ENCODE results near the gene ZNF438. TPM values are rescaled to one million over a fixed set of nuclear protein-coding genes. Genes with fewer than 3 reads are reported as not detected.

ZNF438 gene
- polyA plus RNA-seq, 4 donors: 7.0 to 9.1 (median 8.6) TPM

DNA sequence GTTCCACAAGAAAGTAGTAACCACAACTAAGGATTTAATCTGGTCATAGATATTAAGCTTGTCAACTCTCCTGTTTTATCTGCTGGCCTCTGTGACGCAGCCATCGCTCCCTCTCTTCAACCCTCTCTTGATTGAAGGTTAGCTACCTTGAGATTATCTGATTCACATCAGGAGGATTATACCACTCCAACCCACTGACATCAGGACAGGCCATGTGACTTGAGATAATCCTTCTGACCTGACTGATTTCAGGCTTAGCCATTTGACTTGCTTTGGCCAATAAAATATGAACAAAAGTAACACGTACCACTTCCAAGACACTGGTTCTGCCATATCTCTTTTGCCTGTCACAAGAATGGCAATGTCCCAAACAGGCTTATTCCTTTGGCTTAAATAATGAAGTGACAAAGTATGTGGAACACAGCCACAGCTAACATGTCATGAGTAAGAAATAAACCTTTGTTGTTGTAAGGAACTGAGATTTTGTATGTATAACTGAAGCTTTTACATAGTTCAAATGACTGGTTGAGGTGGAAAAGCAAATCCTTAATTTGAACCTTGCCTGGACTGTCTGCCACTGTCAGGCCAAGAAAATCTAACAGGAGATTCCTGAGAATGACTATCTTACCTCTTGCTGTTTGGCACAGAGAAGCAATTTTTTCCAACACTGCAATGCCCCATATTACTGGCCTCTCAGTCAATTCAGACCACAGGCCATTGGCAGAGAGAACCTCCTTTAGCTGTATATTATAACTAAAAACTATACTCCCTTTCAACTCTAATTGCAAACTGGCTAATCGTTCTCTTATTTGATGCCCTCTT lies 13.9 kb downstream of the ZNF438 start:
- DNase-seq (ENCODE audit: low read depth in 4 of 4, low spot score in 3 of 4): no peak

DNA sequence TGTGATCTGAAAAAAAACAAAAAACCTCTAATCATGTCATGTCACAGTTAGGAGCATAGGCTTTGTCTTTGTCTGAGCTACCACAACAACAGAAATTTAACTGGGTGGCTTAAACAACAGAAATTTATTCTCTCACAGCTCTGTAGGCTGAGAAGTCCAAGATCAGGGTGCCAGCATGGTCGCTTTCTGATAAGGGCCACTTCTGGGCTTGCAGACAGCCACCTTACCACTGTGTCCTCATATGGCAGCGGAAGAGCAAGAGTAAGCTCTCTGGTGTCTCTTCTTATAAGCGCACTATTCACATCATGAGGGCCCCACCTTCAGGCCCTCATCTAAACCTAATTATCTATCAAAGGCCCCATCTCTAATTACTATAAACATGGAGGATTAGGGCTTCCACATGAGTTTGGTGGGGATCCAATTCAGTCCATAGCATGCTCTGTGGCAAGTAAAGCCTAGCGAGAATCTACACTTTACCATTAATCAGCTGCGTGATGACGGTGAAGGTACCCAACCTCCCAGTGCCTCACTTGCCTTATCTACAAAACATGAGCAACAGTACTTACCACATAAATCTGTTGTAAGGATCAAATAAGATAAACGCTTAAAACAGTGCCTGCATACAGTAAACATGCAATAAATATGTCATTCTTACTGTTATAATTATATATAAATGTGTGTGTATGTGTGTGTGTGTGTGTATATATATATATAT lies 17.3 kb downstream of the ZNF438 start:
- DNase-seq (ENCODE audit: low read depth in 4 of 4, low spot score in 3 of 4): no peak

DNA sequence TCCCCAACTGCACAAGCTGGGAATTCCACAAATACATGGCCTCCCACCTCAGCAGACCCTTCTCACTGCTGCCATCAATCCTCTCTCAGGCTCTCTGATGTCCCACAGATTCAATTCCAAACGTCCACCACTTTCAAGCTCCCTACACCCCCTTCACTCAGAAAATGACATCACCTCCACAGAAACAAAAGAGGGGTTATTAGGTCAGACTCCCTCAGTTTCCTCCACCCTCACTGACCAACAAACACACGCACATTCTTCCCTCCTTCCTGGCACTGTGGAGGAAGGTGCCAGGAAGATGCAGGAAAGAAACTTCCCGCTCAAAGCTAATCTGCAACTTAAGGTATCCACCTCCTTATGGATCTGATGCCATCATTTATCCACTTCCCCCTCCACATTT lies 18.3 kb downstream of the ZNF438 start:
- no peak for DNase-seq (ENCODE audit: low read depth in 4 of 4, low spot score in 3 of 4)

DNA sequence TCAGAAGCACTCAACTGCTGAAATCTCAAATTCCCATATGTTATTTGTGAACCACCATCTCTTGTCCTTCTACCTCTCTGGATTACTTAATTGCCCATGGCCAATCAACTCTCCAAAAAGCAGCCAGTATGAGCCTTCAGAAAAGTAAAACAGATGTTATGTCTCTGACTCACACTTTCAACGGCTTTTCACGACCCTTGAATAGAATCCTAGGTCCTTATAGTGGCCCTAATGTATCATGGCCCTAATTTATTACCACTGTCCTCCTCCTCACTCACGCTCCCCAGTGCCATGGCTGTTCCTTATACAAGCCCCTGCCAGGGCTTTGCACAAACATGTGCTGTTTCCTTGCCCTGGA lies 20.0 kb downstream of the ZNF438 start:
- DNase-seq (ENCODE audit: low read depth in 4 of 4, low spot score in 3 of 4): no peak

DNA sequence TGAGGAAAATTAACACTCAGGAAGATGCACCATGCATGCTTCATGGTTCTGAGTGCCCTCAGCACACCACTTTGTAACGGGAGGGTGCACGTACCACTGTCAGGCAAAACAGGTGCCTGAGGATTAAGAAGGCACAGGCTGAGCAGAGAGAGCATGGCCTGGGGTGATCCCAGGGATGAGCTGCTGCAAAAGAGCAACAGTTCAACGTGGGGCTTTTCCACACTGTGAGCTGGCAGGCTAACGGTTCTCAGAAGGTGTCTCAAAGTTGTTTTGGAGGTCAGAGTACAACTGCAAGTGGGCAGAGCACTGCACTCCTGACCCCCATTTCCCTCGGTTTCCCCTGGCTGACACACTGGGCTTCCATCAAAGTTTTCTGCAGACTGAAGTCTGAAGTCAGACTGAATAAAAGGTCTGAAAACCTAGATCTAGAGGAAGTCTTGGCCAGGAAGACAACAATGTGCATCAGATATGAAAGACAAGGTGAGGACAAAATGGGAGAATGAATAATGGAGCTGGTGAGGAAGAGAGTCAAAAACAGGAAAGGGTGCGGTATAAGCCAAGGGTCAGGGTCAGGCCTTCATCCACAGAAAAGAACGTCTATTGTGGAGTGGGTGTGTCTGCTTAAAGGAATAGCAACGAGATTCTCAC lies 20.5 kb downstream of the ZNF438 start:
- DNase-seq (ENCODE audit: low read depth in 4 of 4, low spot score in 3 of 4): no peak

DNA sequence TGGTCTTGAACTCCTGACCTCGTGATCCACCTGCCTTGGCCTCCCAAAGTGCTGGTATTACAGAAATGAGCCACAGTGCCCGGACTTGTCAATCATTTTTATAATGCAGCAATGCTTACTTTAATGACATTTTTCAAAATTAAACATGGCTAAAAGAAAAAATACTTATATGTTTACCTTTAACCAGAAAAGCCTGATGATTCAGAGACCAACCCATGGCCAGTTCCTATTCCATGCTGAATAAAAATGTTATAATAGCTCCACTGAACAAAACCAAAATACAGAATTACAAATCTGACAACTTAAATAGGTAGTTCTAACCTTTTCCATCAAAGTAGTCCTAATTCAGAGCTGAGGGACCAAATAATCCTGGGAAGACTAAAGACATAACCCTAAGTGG lies 21.6 kb downstream of the ZNF438 start:
- no peak for DNase-seq (ENCODE audit: low read depth in 4 of 4, low spot score in 3 of 4)

DNA sequence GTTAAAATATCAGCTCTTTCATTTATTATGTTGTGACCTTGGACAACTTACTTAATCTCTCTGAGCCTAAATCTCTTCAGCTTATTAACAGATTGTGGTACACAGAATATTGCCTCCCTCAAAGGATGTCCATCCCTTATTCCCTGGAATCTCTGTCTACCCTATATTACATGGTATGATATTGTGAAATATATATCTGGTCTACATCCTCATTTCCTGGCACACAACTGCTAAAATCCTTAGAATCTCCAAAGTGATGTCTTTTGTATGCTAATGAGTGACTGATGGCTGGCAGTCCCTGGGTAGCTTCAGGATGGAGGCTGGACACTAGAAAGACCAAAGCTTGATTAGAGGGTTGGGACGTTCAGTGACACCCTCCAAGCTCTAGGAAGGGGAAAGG lies 25.8 kb downstream of the ZNF438 start:
- DNase-seq (ENCODE audit: low read depth in 4 of 4, low spot score in 3 of 4): no peak

DNA sequence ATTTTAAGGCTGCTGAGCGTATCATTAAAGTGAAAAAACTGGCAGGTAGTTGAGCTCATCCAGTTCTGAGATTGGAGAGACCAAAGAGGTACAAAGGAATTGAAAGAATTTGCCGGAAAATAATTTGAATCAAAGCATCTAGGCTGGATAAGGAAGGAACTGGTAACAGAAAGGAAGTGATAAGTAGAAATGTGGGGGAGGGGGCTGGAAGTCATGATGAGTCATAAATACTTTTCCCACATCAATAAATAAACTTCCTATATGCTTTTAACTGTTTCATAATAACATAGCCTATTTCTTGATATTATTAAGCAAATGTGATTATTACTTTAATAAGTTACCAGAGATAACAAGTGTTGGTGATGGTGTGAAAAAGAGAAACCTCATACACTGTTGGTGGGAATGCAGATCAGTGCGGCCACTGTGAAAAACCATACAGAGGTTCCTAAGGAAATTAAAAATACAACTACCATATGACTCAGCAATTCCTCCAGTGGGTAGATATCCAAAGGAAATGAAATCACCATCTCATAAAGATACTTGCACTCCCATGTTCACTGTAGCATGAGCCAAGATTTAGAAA lies 27.0 kb downstream of the ZNF438 start:
- no peak for DNase-seq (ENCODE audit: low read depth in 4 of 4, low spot score in 3 of 4)

DNA sequence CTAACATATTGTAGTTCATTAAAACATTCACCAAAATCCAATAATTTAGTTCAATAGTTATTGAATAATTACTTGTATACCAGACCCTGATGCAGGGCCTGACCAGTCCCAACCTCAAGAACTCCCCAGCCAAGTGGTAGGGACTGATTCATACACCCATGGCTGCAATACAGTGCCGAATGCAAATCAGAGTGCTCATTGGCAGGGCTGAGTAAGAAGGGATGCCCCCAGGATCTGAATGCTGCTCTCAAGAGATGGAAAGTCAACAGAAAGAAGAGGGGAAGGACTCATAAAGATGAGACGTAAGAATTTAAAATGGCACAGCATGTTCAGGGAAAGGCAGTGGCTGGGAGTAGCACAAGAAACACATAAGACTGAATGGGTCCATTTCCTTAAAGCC lies 29.9 kb downstream of the ZNF438 start:
- DNase-seq (ENCODE audit: low read depth in 4 of 4, low spot score in 3 of 4): no peak

DNA sequence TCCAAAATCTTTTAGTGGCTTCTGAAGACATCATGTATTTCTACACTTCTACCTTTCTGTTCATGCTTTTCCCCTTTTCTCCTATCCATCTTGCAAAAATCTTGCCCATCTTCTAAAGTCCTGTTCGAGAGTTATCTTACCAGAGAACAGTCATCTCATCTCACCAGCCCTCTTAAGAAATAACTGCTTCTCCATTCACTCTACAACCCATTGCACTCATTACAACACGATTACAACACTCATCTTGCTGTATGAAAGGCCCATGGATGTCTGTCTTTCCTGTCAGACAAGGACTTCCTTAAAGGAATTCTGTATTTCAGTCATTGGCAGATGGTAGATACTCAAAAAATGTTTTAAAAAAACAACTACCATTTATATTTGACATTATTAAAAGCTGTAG lies 30.8 kb downstream of the ZNF438 start:
- no peak for DNase-seq (ENCODE audit: low read depth in 4 of 4, low spot score in 3 of 4)

DNA sequence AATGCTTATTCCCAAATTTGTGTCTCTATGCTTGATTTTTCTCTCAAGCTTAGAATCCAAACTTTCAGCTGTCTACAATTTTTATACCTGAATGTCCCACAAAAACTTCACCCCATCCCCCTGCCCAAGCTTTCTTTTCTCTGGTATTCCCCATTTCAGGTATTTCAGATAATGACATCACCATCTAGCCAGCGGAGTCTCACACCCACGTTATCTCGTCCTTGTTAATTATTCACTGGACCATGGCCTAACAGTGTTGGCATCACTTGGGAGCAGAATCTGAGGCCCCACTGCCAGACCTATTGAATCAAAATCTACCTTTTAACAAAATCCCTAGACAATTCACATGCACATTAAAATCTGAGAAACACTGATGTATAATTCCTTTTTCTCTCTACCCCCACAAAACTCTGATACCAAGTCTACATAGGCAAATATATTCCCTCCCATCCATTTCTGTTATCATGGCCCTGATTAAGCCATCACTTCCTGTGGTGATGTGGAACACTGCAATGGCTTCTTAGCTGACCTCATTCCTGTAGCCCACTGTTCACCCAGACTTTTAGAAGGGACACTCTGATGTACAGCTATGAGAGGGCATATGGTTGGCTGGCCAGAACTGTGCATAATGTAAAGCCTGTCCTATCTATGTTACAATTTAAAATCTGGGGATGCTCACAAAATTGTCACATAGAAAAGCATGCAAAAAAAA lies 31.4 kb downstream of the ZNF438 start:
- DNase-seq (ENCODE audit: low read depth in 4 of 4, low spot score in 3 of 4): no peak

DNA sequence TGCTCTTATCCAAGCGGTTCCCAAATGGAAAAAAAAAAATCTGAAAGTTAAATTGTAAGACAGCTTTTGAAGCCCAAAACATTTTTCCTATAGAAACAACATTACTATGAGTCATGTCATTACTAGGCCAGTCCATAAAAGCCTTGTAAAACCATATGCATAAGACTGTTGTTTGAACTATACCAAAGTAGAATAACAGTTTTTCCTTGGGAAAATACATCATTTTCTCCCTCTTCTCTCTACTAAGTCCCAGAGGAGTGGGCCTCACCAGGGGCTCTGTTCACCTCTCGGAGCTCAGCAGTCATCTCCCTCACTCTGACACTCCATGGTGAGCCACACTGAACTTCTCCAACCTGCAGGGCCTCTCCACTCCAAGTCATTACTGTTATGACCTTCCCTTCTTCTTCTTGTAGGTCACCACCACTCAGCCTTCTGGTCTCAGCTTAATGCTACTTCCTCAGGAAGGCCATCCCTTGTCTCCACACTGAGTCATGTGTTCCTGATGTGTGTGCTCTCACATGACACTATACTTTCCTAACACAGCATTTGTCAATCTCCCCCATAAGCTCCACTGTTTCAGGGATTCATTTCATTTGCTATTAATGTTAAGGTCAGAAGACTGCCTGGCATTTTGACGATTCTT lies 32.5 kb downstream of the ZNF438 start:
- DNase-seq (ENCODE audit: low read depth in 4 of 4, low spot score in 3 of 4): no peak

DNA sequence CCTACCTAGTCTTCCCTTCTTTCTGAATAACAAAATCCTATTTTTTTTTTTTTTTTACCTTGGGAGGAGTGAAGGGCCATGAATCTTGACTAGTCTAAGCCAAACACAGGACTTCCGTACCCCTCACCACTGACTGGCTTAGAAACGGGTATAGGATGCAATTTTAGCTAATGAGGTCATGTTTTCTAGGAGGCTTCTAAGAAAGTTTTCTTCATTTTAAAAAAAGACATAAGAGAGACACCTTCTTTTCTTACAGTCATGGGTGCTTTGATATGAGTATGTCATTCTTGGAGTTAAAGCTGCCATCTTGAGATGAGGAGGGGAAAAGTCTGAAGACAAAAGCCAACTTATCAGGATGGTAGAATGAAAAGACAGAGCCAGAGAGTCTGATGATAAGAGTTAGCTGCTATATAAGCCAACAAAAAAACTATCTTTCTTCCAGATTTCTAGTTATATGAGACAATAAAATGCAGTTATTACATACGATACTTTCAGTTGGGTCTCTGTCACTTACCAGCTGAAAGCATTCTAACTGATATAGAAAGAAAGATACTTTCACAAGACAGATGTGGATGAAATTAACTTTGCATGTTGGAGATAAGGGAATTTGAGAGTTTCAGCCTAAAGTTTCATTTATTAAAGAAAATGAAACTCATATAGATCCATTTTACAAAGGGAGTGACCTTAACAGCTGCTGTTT lies 34.0 kb downstream of the ZNF438 start:
- DNase-seq (ENCODE audit: low read depth in 4 of 4, low spot score in 3 of 4): no peak

DNA sequence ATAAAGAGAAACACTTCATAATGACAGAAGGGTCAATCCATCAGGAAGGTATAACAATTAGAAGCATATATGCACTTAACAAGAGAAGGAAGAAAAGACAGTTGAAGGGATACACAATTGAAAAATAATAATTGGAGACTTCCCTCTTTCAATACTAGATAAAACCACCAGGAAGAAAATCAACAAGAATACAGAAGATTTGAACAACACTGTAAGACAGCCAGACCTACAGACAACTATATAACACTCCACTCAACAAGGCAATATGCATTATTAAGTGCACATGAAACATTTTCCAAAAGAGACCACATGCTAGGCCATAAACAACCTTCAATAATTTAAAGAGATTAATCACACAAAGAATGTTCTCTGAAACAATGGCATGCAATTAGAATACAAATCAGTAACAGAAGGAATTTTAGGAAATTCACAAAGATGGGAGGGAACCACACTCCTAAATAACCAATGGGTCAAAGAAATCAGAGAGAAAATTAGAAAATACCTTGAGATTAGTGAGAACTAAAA lies 35.1 kb downstream of the ZNF438 start:
- no peak for DNase-seq (ENCODE audit: low read depth in 4 of 4, low spot score in 3 of 4)

DNA sequence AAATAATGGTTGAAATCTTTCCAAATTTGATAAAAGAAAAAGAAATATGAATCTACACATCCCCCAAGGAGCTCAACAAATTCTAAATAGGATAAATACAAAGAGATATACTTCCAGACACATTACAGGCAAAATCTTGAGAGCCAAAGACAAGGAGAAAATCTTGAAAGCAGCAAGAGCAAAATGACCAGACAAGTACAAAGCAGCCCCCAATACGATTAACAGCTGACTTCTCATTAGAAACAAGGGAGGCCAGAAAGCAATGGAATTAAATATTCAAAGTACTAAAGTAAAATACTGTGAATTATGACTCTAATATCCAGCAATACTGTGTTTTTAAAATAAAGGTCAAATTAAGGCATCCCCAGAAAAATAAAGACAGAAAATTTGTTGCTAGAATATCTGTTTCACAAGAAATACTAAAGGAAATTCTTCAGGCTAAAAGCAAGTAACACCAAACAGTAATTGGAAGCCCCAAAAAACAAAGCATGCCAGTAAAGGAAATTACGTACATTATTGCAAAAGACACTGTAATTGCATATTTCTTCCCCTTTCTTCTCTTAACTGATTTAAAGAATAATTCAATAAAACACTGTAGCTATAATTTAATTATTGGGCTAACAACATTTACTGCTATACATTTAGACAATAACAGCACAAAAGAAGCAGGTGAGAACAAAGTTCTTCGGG lies 36.4 kb downstream of the ZNF438 start:
- no peak for DNase-seq (ENCODE audit: low read depth in 4 of 4, low spot score in 3 of 4)

DNA sequence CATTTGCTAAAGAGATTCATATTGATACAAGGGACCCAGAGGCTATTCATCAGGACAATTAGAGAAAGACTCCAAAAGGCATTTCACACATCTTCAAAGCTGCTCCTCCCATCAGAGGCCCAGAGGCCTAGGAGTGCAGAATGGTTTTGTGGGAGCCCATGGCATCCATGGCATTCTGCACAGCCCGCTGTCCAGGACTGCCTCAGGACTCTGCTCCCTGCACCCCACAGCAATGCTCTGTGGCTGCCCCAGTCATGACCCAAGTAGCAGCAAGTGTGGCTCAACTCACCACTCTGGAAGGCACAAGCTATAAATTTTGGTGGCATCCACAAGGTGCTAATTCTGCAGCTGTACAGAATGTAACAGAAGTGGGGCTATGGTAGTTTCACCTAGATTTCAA lies 38.5 kb downstream of the ZNF438 start:
- DNase-seq (ENCODE audit: low read depth in 4 of 4, low spot score in 3 of 4): no peak

DNA sequence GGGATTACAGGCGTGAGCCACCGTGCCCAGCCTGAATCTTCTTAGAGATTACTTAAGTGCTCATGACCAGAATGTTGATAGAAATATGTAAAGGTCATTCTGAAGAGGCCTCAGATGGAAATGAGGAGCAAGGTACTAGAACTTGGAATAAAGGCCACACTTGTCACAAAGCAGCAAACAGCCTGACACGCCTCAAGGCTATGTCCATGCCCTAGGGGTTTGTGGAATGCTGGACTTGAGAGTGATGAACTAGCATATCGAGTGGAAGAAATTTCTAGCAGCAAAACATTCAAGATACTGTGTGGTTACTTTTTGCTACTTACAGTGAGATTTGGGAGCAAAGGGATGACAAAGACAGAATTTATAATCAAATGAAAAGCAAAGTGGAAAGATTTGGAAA lies 39.0 kb downstream of the ZNF438 start:
- no peak for DNase-seq (ENCODE audit: low read depth in 4 of 4, low spot score in 3 of 4)

DNA sequence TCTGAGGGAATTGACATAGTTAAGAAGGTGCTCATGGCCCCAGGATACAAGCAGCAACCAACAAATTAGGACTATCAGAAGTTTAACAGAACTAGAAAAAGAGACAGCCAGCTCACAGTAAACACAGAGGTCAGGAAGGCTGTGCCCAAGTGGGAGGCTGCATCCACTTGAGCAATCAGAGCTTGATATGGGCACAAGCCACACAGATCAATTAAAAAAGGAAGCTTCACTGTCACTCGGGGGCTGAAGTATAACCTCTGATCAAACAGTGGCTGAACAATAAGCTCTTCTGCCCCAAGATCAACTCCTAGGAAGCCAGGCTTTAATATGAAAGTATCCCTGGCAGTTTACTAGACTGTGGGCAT lies 40.0 kb downstream of the ZNF438 start:
- DNase-seq (ENCODE audit: low read depth in 4 of 4, low spot score in 3 of 4): no peak
